Trophoblast cell (in vitro differentiated cells and primary cell): ENCODE data around the gene SIGLEC15.
"Not testable (repeated sequence)": the region's sequence is repeated elsewhere in the genome, so short reads cannot be mapped to it uniquely, and the experiment has no call there.

Experiments
- DNase-seq, 2 donors: peaks; one replicate each; pipeline ENCODE4 v3.0.0-alpha.2; 2016
- H2AFZ ChIP-seq: 2 replicates; pipeline ENCODE4 v1.6.1; 2013; ENCODE audit warnings: low read length, moderate library complexity, mild to moderate bottlenecking; ENCODE audit not compliant: insufficient read depth, poor library complexity
- H2AK5ac ChIP-seq: 2 replicates; pipeline ENCODE4 v1.6.1; 2013; ENCODE audit warnings: mild to moderate bottlenecking, low read length
- H2BK120ac ChIP-seq: 2 replicates; pipeline ENCODE4 v1.6.1; 2013; ENCODE audit warnings: low read length, mild to moderate bottlenecking, moderate library complexity; ENCODE audit not compliant: insufficient read depth, poor library complexity
- H2BK12ac ChIP-seq: 2 replicates; pipeline ENCODE4 v1.6.1; 2013; ENCODE audit warnings: mild to moderate bottlenecking, low read length, moderate library complexity
- H2BK5ac ChIP-seq: 2 replicates; pipeline ENCODE4 v1.6.1; 2013; ENCODE audit warnings: low read length, low read depth, moderate library complexity, mild to moderate bottlenecking; ENCODE audit not compliant: poor library complexity
- H3K14ac ChIP-seq: 2 replicates; pipeline ENCODE4 v1.6.1; 2013; ENCODE audit warnings: mild to moderate bottlenecking, low read length
- H3K18ac ChIP-seq: 2 replicates; pipeline ENCODE4 v1.6.1; 2013; ENCODE audit warnings: mild to moderate bottlenecking, low read length
- H3K23ac ChIP-seq: 2 replicates; pipeline ENCODE4 v1.6.1; 2013; ENCODE audit warnings: low read length
- H3K27ac ChIP-seq: 2 replicates; pipeline ENCODE4 v1.5.1; 2013; ENCODE audit warnings: low read depth, mild to moderate bottlenecking, inconsistent platforms, low read length, moderate library complexity
- H3K27me3 ChIP-seq: 2 replicates; pipeline ENCODE4 v1.6.1; 2013; ENCODE audit warnings: inconsistent platforms, mild to moderate bottlenecking, low read length, moderate library complexity; ENCODE audit not compliant: insufficient read depth
- H3K36me3 ChIP-seq, 2 experiments: 1 replicate in 1 of 2; 2 replicates in 1 of 2; pipeline ENCODE4 v1.6.1; 2013; ENCODE audit warnings: low read length in 2 of 2, mild to moderate bottlenecking in 2 of 2, moderate library complexity in 1 of 2; ENCODE audit not compliant: insufficient read depth in 2 of 2, control insufficient read depth in 1 of 2
- H3K4ac ChIP-seq: 2 replicates; pipeline ENCODE4 v1.6.1; 2013; ENCODE audit warnings: low read depth, mild to moderate bottlenecking, low read length, moderate library complexity
- H3K4me1 ChIP-seq, 2 experiments: 1 replicate in 1 of 2; 2 replicates in 1 of 2; pipeline ENCODE4 v1.6.1; 2013; ENCODE audit warnings: low read length in 2 of 2, mild to moderate bottlenecking in 2 of 2, moderate library complexity in 1 of 2; ENCODE audit not compliant: insufficient read depth in 2 of 2, control insufficient read depth in 1 of 2
- H3K4me2 ChIP-seq: 2 replicates; pipeline ENCODE4 v1.6.1; 2013; ENCODE audit warnings: inconsistent platforms, mild to moderate bottlenecking, low read length, moderate library complexity
- H3K4me3 ChIP-seq: 2 replicates; pipeline ENCODE4 v1.5.1; 2013; ENCODE audit warnings: mild to moderate bottlenecking, low read depth, low read length, inconsistent platforms
- H3K79me1 ChIP-seq: one replicate; pipeline ENCODE4 v1.6.1; 2013; ENCODE audit warnings: low read length
- H3K79me2 ChIP-seq: 2 replicates; pipeline ENCODE4 v1.6.1; 2013; ENCODE audit warnings: low read length, mild to moderate bottlenecking; ENCODE audit not compliant: control insufficient read depth, insufficient read depth, poor library complexity
- H3K9ac ChIP-seq: 2 replicates; pipeline ENCODE4 v1.6.1; 2013; ENCODE audit warnings: mild to moderate bottlenecking, low read length
- H3K9me3 ChIP-seq: 2 replicates; pipeline ENCODE4 v1.6.1; 2013; ENCODE audit warnings: low read depth, mild to moderate bottlenecking, control low read depth, inconsistent platforms, low read length; ENCODE audit not compliant: insufficient read depth
- H4K12ac ChIP-seq: 2 replicates; pipeline ENCODE4 v1.6.1; 2013; ENCODE audit warnings: low read depth, mild to moderate bottlenecking, low read length, moderate library complexity
- H4K8ac ChIP-seq: 2 replicates; pipeline ENCODE4 v1.6.1; 2013; ENCODE audit warnings: low read depth, mild to moderate bottlenecking, low read length, moderate library complexity
- H4K91ac ChIP-seq: one replicate; pipeline ENCODE4 v1.6.1; 2013; ENCODE audit warnings: low read depth, mild to moderate bottlenecking, low read length, moderate library complexity
- WGBS: extraction: QIAGEN DNeasy Blood & Tissue Kit; methylation state at CpG from one replicate; pipeline ENCODE4 v1.1.7; 2013; ENCODE audit warnings: missing lambda C conversion rate; ENCODE audit not compliant: insufficient read length, insufficient coverage; ENCODE audit errors: extremely low coverage; 5-methylcytosine and 5-hydroxymethylcytosine counted together

The SIGLEC15 gene

DNA sequence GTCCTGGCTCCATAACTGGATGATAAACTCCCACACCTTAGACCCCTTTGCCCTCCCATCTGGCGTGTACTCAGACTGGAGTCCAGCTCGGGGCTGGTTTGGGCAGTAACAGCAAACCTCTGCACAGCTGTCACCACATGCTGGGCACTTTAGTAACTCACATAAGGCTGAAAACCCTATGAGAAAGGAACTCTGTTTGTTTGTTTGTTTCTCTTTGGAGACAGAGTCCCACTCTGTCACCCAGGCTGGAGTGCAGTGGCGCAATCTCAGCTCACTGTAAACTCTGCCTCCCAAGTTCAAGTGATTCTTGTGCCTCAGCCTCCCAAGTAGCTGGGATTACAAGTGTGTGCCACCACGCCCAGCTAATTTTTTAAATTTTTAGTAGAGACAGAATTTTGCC, 1.2 kb downstream of the SIGLEC15 start:
- peak; percentile 60 to 71 for DNase-seq
- H3K14ac ChIP-seq, H4K12ac ChIP-seq, H4K91ac ChIP-seq, H2AFZ ChIP-seq, H3K4ac ChIP-seq, H3K36me3 ChIP-seq, H3K4me2 ChIP-seq, H3K79me2 ChIP-seq, H3K9me3 ChIP-seq, H2BK120ac ChIP-seq, H3K27ac ChIP-seq, H3K4me3 ChIP-seq, H2AK5ac ChIP-seq, H2BK12ac ChIP-seq, H3K79me1 ChIP-seq, H3K27me3 ChIP-seq, H4K8ac ChIP-seq, H3K9ac ChIP-seq, H3K18ac ChIP-seq, H2BK5ac ChIP-seq: not testable (repeated sequence)
- peaks cover 20 to 22% of the 10 kb centered on the region in 2 experiments for H3K4me1 ChIP-seq
- H3K23ac ChIP-seq: peak overlapping the region; percentile 71
- WGBS: no CpG with 5 or more reads among the region's 4 CpGs

DNA sequence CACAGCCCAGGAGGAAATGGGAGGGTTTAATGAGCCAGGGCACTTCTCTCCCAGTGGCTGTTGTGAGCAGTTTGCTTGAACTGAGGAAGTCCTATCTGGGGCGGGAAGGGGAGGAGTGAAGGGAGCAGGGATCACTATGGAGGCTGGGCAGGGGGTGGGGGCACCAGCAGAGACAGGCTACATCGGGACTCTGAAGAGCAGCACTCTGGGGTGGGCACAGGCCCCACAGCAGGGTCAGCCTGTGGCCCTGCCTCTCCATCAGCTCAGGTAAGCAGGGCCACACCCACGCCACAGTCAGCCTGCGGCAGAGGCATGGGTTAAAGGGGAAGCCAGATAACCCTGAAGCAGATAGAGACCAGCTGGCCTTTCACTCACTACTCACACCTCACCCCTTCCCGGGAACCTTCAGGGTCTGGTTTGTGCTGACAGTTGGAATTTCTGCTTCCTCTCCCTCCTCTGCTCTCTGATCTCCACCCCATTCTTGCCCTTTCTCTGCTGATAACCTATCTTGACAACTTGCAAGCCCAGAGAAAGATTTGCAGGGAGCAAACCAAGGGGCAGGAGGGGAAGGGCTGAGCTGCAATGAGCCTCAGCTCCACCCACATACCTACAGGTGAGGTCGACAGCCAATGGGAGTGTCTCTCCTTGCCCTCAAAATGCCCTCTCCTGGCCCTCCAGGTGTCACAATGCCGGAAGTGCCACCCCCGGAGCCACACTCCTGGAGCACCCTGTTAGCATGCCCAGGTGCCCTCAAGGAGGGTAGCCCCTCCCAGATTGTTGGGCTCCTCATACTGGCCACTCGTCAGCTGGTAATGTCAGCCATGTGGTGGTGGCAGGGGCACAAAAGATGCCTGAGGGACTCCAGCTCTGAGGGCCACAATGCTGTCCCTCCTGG, 3.7 kb downstream of the SIGLEC15 start:
- Histone ChIP-seq H3K23ac (no peak overlapping the region), H3K4ac (no peak overlapping the region), H2BK120ac (no peak overlapping the region), H2AFZ (no peak overlapping the region), H3K79me1 (peaks cover 5% of the 10 kb centered on the region), H3K79me2 (no peaks in the 10 kb centered on the region), H3K18ac (no peak overlapping the region), H4K12ac (no peak overlapping the region), H3K9me3 (no peaks in the 10 kb centered on the region), H3K14ac (no peak overlapping the region), H4K91ac (no peak overlapping the region), H2BK5ac (no peak overlapping the region), H3K36me3 (no peaks in the 10 kb centered on the region), H3K9ac (no peak overlapping the region), H3K4me1 (peaks cover 20 to 22% of the 10 kb centered on the region in 2 experiments), H3K27ac (no peak overlapping the region), H3K27me3 (no peaks in the 10 kb centered on the region), H3K4me2 (peak overlapping the region; percentile 15), H3K4me3 (no peak overlapping the region), H2BK12ac (no peak overlapping the region), H2AK5ac (no peak overlapping the region), H4K8ac (no peak overlapping the region)
- DNase-seq: peak; percentile 40 to 45
- no CpG with 5 or more reads among the region's 9 CpGs for WGBS

- Histone ChIP-seq H3K4me3 (no peak overlapping the region), H3K27me3 (no peaks in the 10 kb centered on the region), H2BK5ac (no peak overlapping the region), H2BK120ac (no peak overlapping the region), H3K14ac (no peak overlapping the region), H3K36me3 (no peaks in the 10 kb centered on the region), H4K12ac (no peak overlapping the region), H3K4me2 (no peak overlapping the region), H3K23ac (no peak overlapping the region), H3K9me3 (no peaks in the 10 kb centered on the region), H3K4ac (no peak overlapping the region), H2AFZ (no peak overlapping the region), H4K91ac (no peak overlapping the region), H3K18ac (no peak overlapping the region), H3K79me2 (no peaks in the 10 kb centered on the region), H2BK12ac (no peak overlapping the region), H3K9ac (no peak overlapping the region), H3K4me1 (peaks cover 20 to 22% of the 10 kb centered on the region in 2 experiments), H3K79me1 (peaks cover 5% of the 10 kb centered on the region), H3K27ac (no peak overlapping the region), H2AK5ac (no peak overlapping the region), H4K8ac (no peak overlapping the region)
- WGBS: no CpG with 5 or more reads among the region's 9 CpGs
- DNase-seq: no peak
These were observed 4.4 kb downstream of the SIGLEC15 start for GRCh38 chr18:45829855-45830254.

GRCh38 chr18:45830917-45831316, 5.4 kb downstream of the SIGLEC15 start:
- Histone ChIP-seq H3K27me3 (no peaks in the 10 kb centered on the region), H3K9me3 (no peaks in the 10 kb centered on the region), H3K79me2 (no peaks in the 10 kb centered on the region), H3K4me3 (no peak overlapping the region), H3K79me1 (peaks cover 5% of the 10 kb centered on the region), H3K27ac (no peak overlapping the region), H3K23ac (no peak overlapping the region), H2AK5ac (no peak overlapping the region), H4K12ac (no peak overlapping the region), H2BK5ac (no peak overlapping the region), H3K4ac (no peak overlapping the region), H3K18ac (no peak overlapping the region), H4K8ac (no peak overlapping the region), H3K9ac (no peak overlapping the region), H3K36me3 (no peaks in the 10 kb centered on the region), H2AFZ (no peak overlapping the region), H3K14ac (no peak overlapping the region), H2BK12ac (no peak overlapping the region), H3K4me1 (peaks cover 20 to 22% of the 10 kb centered on the region in 2 experiments), H4K91ac (no peak overlapping the region), H2BK120ac (no peak overlapping the region), H3K4me2 (no peak overlapping the region)
- WGBS: no CpG with 5 or more reads among the region's 7 CpGs
- no peak for DNase-seq
